Measurements from ENCODE around the gene CYP19A1. TPM values are rescaled to one million over a fixed set of nuclear protein-coding genes. Genes with fewer than 3 reads are reported as not detected.

The CYP19A1 gene
- total and polyA plus RNA-seq, 9 of the 15 experiments (the other 6 are each of a cell fraction or from before 2014, with no cell fraction given), result 0.16 to 0.63 (median 0.47) TPM; not detected in 3

DNA sequence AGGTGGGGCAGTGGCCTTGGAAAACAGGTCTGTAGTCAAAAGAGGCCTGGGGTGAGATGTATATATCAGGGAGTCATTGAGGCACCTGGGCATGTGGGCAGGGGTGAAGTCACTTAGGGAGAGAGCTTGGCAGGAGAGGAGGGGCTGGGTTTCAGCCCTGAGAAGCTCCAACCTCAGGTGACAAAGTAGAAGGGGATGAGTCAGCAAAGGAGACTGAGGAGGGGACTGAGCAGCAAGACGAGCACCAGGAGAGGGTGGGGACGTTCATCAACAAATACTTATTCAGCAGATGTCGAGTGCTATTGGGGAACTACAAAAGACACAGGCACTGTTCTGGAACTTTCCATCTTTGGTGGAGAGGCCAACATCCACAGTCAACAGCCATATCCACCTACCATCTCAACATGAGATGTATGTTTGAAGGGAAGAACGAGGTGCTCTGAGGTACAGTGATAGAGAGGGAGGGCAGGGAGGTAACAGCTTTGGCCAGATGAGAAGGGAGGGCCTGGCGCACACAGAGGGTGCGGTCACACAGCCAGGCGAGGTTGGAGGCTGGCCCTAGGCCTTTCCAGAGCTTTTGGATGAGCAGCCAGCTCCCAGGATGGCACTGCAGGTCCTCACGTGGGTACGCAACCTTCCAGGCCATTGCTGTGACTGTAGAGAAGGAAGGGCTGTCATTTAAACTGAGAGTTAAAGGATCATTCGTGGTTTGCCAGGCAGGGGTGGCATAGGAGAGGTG lies 48.7 kb upstream of the CYP19A1 start (continued):
- peak; percentile 53 for TF ChIP-seq MAFG (tag; conservative IDR thresholded peaks at IDR 0.05)
- TF ChIP-seq PCBP1 (IDR thresholded peaks at IDR 0.05; ENCODE audit: low read depth, low read length, poor library complexity, severe bottlenecking), result no peak
- TF ChIP-seq, protein P1, sequence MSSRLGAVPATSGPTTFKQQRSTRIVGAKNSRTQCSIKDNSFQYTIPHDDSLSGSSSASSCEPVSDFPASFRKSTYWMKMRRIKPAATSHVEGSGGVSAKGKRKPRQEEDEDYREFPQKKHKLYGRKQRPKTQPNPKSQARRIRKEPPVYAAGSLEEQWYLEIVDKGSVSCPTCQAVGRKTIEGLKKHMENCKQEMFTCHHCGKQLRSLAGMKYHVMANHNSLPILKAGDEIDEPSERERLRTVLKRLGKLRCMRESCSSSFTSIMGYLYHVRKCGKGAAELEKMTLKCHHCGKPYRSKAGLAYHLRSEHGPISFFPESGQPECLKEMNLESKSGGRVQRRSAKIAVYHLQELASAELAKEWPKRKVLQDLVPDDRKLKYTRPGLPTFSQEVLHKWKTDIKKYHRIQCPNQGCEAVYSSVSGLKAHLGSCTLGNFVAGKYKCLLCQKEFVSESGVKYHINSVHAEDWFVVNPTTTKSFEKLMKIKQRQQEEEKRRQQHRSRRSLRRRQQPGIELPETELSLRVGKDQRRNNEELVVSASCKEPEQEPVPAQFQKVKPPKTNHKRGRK (tag; IDR thresholded peaks at IDR 0.05), result no peak
- no peak for TF ChIP-seq SIN3B (IDR thresholded peaks at IDR 0.05; ENCODE audit: low read depth)

DNA sequence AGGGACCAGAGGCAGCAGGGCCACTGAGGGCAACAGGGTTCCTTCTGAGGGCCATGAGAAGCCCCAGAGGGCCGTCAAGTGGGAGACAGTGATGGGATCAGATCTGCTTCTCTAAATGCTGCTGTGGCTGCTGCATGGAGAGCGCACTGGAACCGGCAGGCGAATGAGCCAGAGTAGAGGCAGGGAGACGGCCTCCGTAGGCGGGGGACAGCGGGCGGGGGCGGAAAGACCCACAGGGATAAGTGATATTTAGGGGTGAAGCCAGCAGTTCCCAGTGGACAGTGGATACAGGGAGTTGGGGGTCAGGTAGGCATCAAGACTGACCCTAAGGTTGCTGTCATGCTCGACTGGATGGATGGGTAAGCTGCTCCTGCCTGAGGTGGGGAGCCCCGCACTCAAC lies 48.1 kb upstream of the CYP19A1 start:
- no peak overlapping the region for H3K4me2 ChIP-seq (ENCODE audit: insufficient read depth, low read length)
- H3K4me1 ChIP-seq (replicated peaks in 1 of 2; ENCODE audit: control insufficient read depth in 2 of 2, insufficient read depth in 2 of 2, low read length in 2 of 2), result no peaks in the 10 kb centered on the region; a peak in 1 of 5 replicates
- 7% methylated on average over 12 of the region's 12 CpGs for WGBS (ENCODE audit: insufficient coverage, low coverage, missing lambda C conversion rate)
- H3K27me3 ChIP-seq (ENCODE audit: control insufficient read depth in 2 of 2, insufficient read depth in 2 of 2, low read length in 2 of 2), result peaks cover 16 to 44% of the 10 kb centered on the region in 2 experiments; a peak in 4 of 5 replicates
- CTCF ChIA-PET (ENCODE audit: low intra/inter-chr PET ratio), result no interaction called here
- in situ Hi-C loops (cut with MboI), result loop anchor here (5.0 kb wide), 1 partner anchor 224 kb away; no protein-coding TSS in a partner anchor
- FAIRE-seq (no peak), DNase-seq (ENCODE audit: extremely low read depth in 1 of 4, low spot score in 3 of 4) (no peak), ATAC-seq (no peak)
- no peak overlapping the region for H2AFZ ChIP-seq (ENCODE audit: low read depth, low read length)
- H4K20me1 ChIP-seq (replicated peaks; ENCODE audit: control insufficient read depth, insufficient read depth, low read length), result no peaks in the 10 kb centered on the region
- H3K27ac ChIP-seq (ENCODE audit: extremely low read depth, low read depth, low read length), result no peak overlapping the region
- POLR2A ChIA-PET, result interaction anchor here (0.6 kb wide), 1 partner anchor 831 kb away, joined by 3 read pairs; no protein-coding TSS in a partner anchor
- H3K4me3 ChIP-seq, result no peak overlapping the region
- BruUV-seq (replicated peaks), result no TSS peak
- no peaks in the 10 kb centered on the region for H3K9me3 ChIP-seq (replicated peaks; ENCODE audit: control insufficient read depth, insufficient read depth, low read depth, low read length)
- H3K79me2 ChIP-seq (ENCODE audit: control insufficient read depth, insufficient read depth, low read length), result no peaks in the 10 kb centered on the region
- no peaks in the 10 kb centered on the region for H3K9me1 ChIP-seq (ENCODE audit: control insufficient read depth, insufficient read depth, low read length)
- H3K9ac ChIP-seq (ENCODE audit: insufficient read depth in 1 of 2, low read depth in 2 of 2, low read length in 2 of 2), result no peak overlapping the region
- intact Hi-C loops (cut with micrococcal nuclease), result no loop called here
- H3K36me3 ChIP-seq (ENCODE audit: control insufficient read depth, insufficient read depth, low read length), result no peaks in the 10 kb centered on the region
- TF ChIP-seq ZNF140 (CRISPR knock-in tag; IDR thresholded peaks at IDR 0.05) (no peak), NCOR1 (IDR thresholded peaks at IDR 0.05) (no peak), ETV5 (CRISPR knock-in tag; IDR thresholded peaks at IDR 0.05; ENCODE audit: low read depth) (no peak), HDAC2 (IDR thresholded peaks at IDR 0.05) (no peak), ZNF232 (CRISPR knock-in tag; IDR thresholded peaks at IDR 0.05) (no peak), U2AF2 (optimal IDR thresholded peaks at IDR 0.05; ENCODE audit: low read depth, low read length) (no peak), LARP7 (IDR thresholded peaks at IDR 0.05) (no peak), ZNF384 (IDR thresholded peaks at IDR 0.05; ENCODE audit: low read depth, low read length) (no peak)
- TF ChIP-seq, protein P2, sequence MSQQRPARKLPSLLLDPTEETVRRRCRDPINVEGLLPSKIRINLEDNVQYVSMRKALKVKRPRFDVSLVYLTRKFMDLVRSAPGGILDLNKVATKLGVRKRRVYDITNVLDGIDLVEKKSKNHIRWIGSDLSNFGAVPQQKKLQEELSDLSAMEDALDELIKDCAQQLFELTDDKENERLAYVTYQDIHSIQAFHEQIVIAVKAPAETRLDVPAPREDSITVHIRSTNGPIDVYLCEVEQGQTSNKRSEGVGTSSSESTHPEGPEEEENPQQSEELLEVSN (IDR thresholded peaks at IDR 0.05; ENCODE audit: borderline replicate concordance in 1 of 2, extremely low read depth in 1 of 2, insufficient read depth in 1 of 2, insufficient read length in 1 of 2, low read depth in 1 of 2, low read length in 1 of 2, poor library complexity in 1 of 2, severe bottlenecking in 1 of 2), result no peak
- TF ChIP-seq, protein P3, sequence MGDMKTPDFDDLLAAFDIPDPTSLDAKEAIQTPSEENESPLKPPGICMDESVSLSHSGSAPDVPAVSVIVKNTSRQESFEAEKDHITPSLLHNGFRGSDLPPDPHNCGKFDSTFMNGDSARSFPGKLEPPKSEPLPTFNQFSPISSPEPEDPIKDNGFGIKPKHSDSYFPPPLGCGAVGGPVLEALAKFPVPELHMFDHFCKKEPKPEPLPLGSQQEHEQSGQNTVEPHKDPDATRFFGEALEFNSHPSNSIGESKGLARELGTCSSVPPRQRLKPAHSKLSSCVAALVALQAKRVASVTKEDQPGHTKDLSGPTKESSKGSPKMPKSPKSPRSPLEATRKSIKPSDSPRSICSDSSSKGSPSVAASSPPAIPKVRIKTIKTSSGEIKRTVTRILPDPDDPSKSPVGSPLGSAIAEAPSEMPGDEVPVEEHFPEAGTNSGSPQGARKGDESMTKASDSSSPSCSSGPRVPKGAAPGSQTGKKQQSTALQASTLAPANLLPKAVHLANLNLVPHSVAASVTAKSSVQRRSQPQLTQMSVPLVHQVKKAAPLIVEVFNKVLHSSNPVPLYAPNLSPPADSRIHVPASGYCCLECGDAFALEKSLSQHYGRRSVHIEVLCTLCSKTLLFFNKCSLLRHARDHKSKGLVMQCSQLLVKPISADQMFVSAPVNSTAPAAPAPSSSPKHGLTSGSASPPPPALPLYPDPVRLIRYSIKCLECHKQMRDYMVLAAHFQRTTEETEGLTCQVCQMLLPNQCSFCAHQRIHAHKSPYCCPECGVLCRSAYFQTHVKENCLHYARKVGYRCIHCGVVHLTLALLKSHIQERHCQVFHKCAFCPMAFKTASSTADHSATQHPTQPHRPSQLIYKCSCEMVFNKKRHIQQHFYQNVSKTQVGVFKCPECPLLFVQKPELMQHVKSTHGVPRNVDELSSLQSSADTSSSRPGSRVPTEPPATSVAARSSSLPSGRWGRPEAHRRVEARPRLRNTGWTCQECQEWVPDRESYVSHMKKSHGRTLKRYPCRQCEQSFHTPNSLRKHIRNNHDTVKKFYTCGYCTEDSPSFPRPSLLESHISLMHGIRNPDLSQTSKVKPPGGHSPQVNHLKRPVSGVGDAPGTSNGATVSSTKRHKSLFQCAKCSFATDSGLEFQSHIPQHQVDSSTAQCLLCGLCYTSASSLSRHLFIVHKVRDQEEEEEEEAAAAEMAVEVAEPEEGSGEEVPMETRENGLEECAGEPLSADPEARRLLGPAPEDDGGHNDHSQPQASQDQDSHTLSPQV (IDR thresholded peaks at IDR 0.05), result no peak

All from K562 (cell line).